Adipocyte (in vitro differentiated cells): Measurements from ENCODE around the gene FHIP2A.

Experiments
- DNase-seq: peaks from one replicate; pipeline ENCODE4 v3.0.0-alpha.2; 2015; ENCODE audit warnings: low read depth
- H3K27me3 ChIP-seq: replicated peaks from 2 replicates; pipeline ENCODE4 v1.7.0; 2013; ENCODE audit warnings: mild to moderate bottlenecking, low read length, moderate library complexity; ENCODE audit not compliant: control insufficient read depth, insufficient read depth
- H3K36me3 ChIP-seq: 2 replicates; pipeline ENCODE4 v1.7.0; 2013; ENCODE audit warnings: low read length, mild to moderate bottlenecking, moderate library complexity; ENCODE audit not compliant: control insufficient read depth, insufficient read depth, severe bottlenecking
- H3K4me1 ChIP-seq: 2 replicates; pipeline ENCODE4 v1.7.0; 2013; ENCODE audit warnings: mild to moderate bottlenecking, low read length, moderate library complexity; ENCODE audit not compliant: control insufficient read depth, insufficient read depth
- H3K4me3 ChIP-seq: 2 replicates; pipeline ENCODE4 v1.7.0; 2013; ENCODE audit warnings: mild to moderate bottlenecking, low read length, moderate library complexity
- H3K9ac ChIP-seq: 2 replicates; pipeline ENCODE4 v1.7.0; 2013; ENCODE audit warnings: mild to moderate bottlenecking, low read length, moderate library complexity
- H3K9me3 ChIP-seq: 2 replicates; pipeline ENCODE4 v1.7.0; 2013; ENCODE audit warnings: mild to moderate bottlenecking, low read length, moderate library complexity; ENCODE audit not compliant: control insufficient read depth

The FHIP2A gene

GRCh38 chr10:114821915-114822443, 399 bp downstream of the FHIP2A start:
- H3K4me1 ChIP-seq = peaks cover 45% of the 10 kb centered on the region
- H3K9ac ChIP-seq = peak overlapping the region; percentile 99
- no peak for DNase-seq

DNA sequence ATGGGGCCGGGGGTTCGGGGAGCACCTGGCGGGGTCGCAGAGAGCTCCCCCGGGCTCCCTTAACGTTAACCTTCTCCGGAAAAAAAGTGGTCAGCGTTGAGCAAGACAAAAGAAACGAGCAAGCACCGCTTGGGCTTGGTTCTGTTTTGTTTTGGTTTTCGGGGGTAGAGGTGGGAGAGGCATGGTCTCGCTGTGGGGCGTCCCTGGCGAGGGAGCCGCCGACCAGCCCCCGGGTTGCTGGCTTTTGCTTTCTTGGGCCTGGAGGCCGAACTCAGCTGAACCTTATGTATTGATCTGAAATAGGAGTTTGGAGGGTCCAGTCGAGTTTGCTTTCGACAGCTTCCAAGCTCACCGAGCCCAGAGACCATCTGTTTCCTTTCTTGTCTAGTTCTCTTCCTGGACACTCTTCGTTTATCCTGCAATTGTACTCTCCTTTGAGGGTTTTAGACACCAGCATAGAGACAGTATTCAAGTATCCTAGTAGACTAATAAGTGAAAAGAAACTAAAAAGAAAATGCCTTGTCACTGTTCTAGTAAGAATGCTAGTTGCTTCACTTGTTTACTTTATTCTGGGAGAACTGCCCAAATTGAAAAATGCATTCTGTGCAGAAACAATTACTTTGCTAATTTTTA, 980 bp downstream of the FHIP2A start:
- Histone ChIP-seq H3K36me3 (no peaks in the 10 kb centered on the region), H3K9me3 (no peaks in the 10 kb centered on the region), H3K4me1 (peaks cover 47% of the 10 kb centered on the region), H3K27me3 (no peaks in the 10 kb centered on the region), H3K4me3 (peak overlapping the region; percentile 92), H3K9ac (peak overlapping the region; percentile 99)
- DNase-seq = peak; percentile 87

More at GRCh38 chr10:114821915-114822443, 399 bp downstream of the FHIP2A start:
- no peaks in the 10 kb centered on the region for H3K9me3 ChIP-seq
- no peaks in the 10 kb centered on the region for H3K27me3 ChIP-seq
- H3K36me3 ChIP-seq = no peaks in the 10 kb centered on the region
- H3K4me3 ChIP-seq = peak overlapping the region; percentile 92

DNA sequence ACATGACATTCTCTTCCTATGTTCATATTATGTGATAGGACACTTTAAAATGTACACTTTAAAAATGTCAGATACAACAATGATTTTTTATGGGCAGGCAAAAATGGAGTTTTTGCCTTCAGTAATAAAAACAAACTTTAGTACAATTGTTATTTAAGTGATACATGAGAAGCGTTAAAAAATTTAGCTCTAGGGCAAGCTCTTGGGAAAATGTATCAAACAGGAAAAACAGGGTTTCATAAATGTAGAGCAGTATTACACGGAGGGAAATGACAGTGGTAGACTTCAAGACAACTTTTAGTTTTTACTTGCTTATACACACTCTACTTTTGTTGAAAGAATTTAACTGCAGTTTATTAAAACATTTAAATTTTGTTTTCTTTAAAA, 1.5 kb downstream of the FHIP2A start:
- Histone ChIP-seq H3K4me1 (peaks cover 47% of the 10 kb centered on the region), H3K36me3 (no peaks in the 10 kb centered on the region), H3K4me3 (peak overlapping the region; percentile 92), H3K9ac (peak overlapping the region; percentile 99), H3K27me3 (no peaks in the 10 kb centered on the region), H3K9me3 (no peaks in the 10 kb centered on the region)
- DNase-seq = peak; percentile 74

DNA sequence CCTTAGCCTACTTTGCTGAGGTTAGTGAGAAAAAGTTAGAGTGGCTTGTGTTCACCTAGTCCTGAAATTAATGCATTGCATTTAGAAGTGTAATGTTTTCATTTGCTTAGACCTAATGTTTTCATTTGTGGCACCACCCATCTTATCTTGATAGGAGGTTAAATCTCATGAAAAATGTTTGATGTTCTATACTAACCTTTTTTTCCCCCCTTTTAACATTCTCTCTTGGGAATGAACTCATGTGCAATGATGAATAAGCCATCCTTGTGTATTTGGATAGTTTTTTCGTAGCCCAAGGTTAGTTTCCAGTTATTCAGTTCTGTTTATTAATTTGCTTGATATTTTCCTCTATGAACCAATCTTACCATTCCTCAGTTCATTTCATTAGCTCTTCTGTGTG, 2.8 kb downstream of the FHIP2A start:
- Histone ChIP-seq H3K4me3 (peak overlapping the region; percentile 92), H3K9ac (peak overlapping the region; percentile 99), H3K9me3 (no peaks in the 10 kb centered on the region), H3K4me1 (peaks cover 43% of the 10 kb centered on the region), H3K27me3 (no peaks in the 10 kb centered on the region), H3K36me3 (no peaks in the 10 kb centered on the region)
- peak; percentile 33 for DNase-seq

DNA sequence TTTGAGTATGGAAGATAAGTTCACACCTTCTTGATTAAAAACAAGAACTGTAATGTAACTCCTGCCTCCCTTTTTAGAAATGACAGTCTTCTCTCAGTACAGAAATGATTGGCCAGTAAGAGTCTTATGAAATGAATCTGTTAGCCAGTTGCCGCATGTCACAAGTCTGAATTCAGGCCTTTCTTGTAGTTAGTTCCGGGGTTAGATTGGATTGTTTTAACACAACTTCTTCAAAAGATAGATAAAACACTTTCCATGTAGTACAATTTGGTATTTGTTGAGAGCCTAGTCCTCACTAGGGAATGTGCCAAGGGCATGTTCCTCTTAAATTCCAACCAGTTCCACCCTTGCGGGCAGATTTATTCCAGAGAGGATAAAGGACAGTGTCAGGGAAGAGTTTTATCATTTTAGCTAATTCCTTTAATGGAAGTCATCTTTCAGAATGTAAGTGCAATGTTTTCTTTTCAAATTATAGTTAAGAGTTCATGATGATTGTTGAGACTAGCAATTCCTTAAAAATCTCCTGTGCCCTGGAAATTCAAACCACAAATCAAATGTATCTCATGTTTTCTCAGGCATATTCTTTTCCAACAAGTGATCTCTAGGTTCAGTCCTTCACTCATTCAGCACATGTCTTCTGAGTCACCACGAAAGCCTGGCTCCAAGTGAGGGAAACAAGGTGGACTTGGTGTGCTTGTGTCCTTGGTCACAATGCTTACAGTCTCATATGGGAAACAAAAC, 4.1 kb downstream of the FHIP2A start:
- Histone ChIP-seq H3K9me3 (no peaks in the 10 kb centered on the region), H3K27me3 (no peaks in the 10 kb centered on the region), H3K9ac (peak overlapping the region; percentile 99), H3K36me3 (no peaks in the 10 kb centered on the region), H3K4me1 (peaks cover 41% of the 10 kb centered on the region), H3K4me3 (peak overlapping the region; percentile 92)
- DNase-seq = peak; percentile 85

GRCh38 chr10:114829160-114829909, 7.8 kb downstream of the FHIP2A start:
- Histone ChIP-seq H3K9ac (no peak overlapping the region), H3K9me3 (no peaks in the 10 kb centered on the region), H3K4me1 (peaks cover 46% of the 10 kb centered on the region), H3K4me3 (no peak overlapping the region), H3K36me3 (peaks cover 22% of the 10 kb centered on the region), H3K27me3 (no peaks in the 10 kb centered on the region)
- no peak for DNase-seq

DNA sequence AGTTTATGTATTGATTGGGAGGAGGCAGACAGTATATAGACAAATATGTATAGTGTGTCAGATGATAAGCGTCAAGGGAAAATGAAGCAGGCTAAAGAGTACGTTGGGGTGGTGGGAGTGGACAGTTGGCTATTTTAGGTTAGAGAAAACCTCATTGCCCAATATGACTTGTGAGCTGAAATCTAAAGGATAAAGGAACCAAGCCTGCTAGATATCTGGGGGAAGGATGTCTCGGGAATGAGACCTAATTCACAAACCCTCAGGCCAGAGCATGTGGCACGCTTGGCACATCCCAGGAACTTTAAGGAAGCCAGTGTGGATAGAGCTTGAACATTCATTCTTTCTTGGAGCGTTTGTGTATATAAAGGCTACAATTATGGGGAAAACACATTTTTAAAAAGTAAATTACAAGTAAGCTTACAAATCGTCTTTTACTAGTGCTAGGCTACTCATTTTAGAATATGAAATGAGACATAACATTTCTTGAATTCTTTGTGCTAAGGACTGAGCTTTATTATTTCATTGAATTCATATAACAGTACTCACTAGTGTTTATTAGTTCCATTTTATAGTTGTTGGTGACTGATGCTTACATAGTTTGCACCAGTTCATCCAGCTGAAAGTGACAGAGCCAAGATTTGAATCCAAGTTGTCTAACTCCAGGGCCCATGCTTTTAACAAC, 9.7 kb downstream of the FHIP2A start:
- no peak for DNase-seq
- Histone ChIP-seq H3K4me1 (peaks cover 27% of the 10 kb centered on the region), H3K9me3 (no peaks in the 10 kb centered on the region), H3K9ac (no peak overlapping the region), H3K36me3 (peaks cover 41% of the 10 kb centered on the region), H3K27me3 (no peaks in the 10 kb centered on the region), H3K4me3 (no peak overlapping the region)

GRCh38 chr10:114837690-114838089, 16.1 kb downstream of the FHIP2A start:
- H3K9me3 ChIP-seq = no peaks in the 10 kb centered on the region
- peaks cover 3% of the 10 kb centered on the region for H3K4me1 ChIP-seq
- H3K36me3 ChIP-seq = peaks cover 97% of the 10 kb centered on the region
- no peak overlapping the region for H3K9ac ChIP-seq
- DNase-seq = no peak
- H3K4me3 ChIP-seq = no peak overlapping the region
- H3K27me3 ChIP-seq = no peaks in the 10 kb centered on the region

- Histone ChIP-seq H3K4me3 (no peak overlapping the region), H3K9me3 (no peaks in the 10 kb centered on the region), H3K9ac (no peak overlapping the region), H3K36me3 (peaks cover 98% of the 10 kb centered on the region), H3K27me3 (no peaks in the 10 kb centered on the region), H3K4me1 (peaks cover 3% of the 10 kb centered on the region)
- no peak for DNase-seq
These were observed 18.3 kb downstream of the FHIP2A start for GRCh38 chr10:114839901-114840300.

DNA sequence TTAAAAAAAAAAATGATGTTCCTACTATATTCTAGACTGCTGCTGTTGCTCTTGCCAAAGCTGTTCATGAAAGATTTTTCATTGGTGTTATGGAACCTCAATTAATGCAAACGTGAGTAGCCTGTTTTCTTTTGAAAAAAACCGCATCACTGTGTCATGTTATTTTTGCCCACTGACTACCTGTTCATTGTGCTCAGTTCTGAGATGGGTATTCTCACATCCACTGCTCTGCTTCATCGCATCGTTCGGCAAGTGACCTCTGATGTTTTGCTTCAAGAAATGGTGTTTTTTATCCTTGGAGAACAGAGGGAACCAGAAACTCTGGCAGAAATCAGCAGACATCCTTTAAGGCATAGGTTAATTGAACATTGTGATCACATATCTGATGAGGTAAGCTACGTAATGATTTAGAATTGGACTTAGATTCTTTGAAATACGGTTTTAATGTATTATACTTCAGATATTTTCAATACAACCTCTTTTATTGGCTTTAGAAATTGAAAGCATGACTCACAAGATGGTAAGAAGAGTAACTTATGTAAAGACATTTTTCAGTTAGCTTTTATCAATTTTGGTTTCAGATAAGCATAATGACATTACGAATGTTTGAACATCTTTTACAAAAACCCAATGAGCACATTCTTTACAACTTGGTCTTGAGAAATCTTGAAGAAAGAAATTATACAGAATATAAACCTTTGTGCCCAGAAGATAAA, 24.6 kb downstream of the FHIP2A start:
- Histone ChIP-seq H3K27me3 (no peaks in the 10 kb centered on the region), H3K36me3 (peaks cover 98% of the 10 kb centered on the region), H3K4me1 (no peaks in the 10 kb centered on the region), H3K4me3 (no peak overlapping the region), H3K9ac (no peak overlapping the region), H3K9me3 (no peaks in the 10 kb centered on the region)
- DNase-seq = no peak
